CD8-positive, alpha-beta memory T cell (primary cell): ENCODE results near the gene MAGI2. TPM values are rescaled to one million over a fixed set of nuclear protein-coding genes. Genes with fewer than 3 reads are reported as not detected.
"Not testable (repeated sequence)": the region's sequence is repeated elsewhere in the genome, so short reads cannot be mapped to it uniquely, and the experiment has no call there.

Experiments
- CTCF ChIA-PET: fragments of 350-600 bp; sonication (Branson Sonifier 250); formaldehyde crosslinking; loops from one replicate; lab custom pipeline; 2021; ENCODE audit warnings: antibody characterized with exemption; lab: Charles Lee
- POLR2A ChIA-PET: fragments of 350-600 bp; sonication (Branson Sonifier 250); formaldehyde crosslinking; loops from one replicate; lab custom pipeline; 2021; ENCODE audit warnings: antibody characterized with exemption; lab: Charles Lee
- DNase-seq, 5 donors: peaks; one replicate each; pipeline versions ENCODE4 v3.0.0 to v3.0.0-alpha.2; 2020 to 2022; ENCODE audit warnings: mixed read lengths in 1 of 5
- H3K27ac ChIP-seq: one replicate; pipeline ENCODE4 v1.7.0; 2013; ENCODE audit warnings: low read depth, mild to moderate bottlenecking, low read length, moderate library complexity
- H3K27me3 ChIP-seq: 2 replicates; pipeline ENCODE4 v1.7.0; 2013; ENCODE audit warnings: low read length, mild to moderate bottlenecking; ENCODE audit not compliant: insufficient read depth, poor library complexity, severe bottlenecking
- H3K36me3 ChIP-seq: 2 replicates; pipeline ENCODE4 v1.7.0; 2013; ENCODE audit warnings: mild to moderate bottlenecking, low read length, moderate library complexity; ENCODE audit not compliant: insufficient read depth
- H3K4me1 ChIP-seq: 2 replicates; pipeline ENCODE4 v1.7.0; 2013; ENCODE audit warnings: mild to moderate bottlenecking, low read length, moderate library complexity; ENCODE audit not compliant: insufficient read depth
- H3K4me3 ChIP-seq: 2 replicates; pipeline ENCODE4 v1.7.0; 2013; ENCODE audit warnings: mild to moderate bottlenecking, low read length
- H3K9me3 ChIP-seq: 2 replicates; pipeline ENCODE4 v1.7.0; 2013; ENCODE audit warnings: mild to moderate bottlenecking, low read length
- H3K27ac Mint-ChIP-seq, 8 donors: one replicate each; pipeline ENCODE4 v1.8.0; 2020 to 2021; ENCODE audit warnings: mixed read lengths in 8 of 8, mild to moderate bottlenecking in 6 of 8, inconsistent platforms in 3 of 8, moderate library complexity in 3 of 8
- H3K27me3 Mint-ChIP-seq, 2 donors: one replicate each; pipeline ENCODE4 v1.8.0; 2020 to 2021; ENCODE audit warnings: mixed read lengths in 2 of 2, mild to moderate bottlenecking in 1 of 2, moderate library complexity in 1 of 2
- H3K36me3 Mint-ChIP-seq, 3 donors: one replicate each; pipeline ENCODE4 v1.8.0; 2020 to 2021; ENCODE audit warnings: mixed read lengths in 3 of 3, inconsistent platforms in 1 of 3, mild to moderate bottlenecking in 1 of 3
- H3K4me1 Mint-ChIP-seq, 3 donors: one replicate each; pipeline ENCODE4 v1.8.0; 2020 to 2021; ENCODE audit warnings: mixed read lengths in 3 of 3, inconsistent platforms in 1 of 3, mild to moderate bottlenecking in 1 of 3
- H3K4me3 Mint-ChIP-seq, 7 donors: one replicate each; pipeline ENCODE4 v1.8.0; 2020 to 2021; ENCODE audit warnings: mixed read lengths in 7 of 7, mild to moderate bottlenecking in 6 of 7, moderate library complexity in 4 of 7, inconsistent platforms in 2 of 7
- H3K9me3 Mint-ChIP-seq, 5 donors: one replicate each; pipeline ENCODE4 v1.8.0; 2020 to 2022; ENCODE audit warnings: mixed read lengths in 5 of 5, mild to moderate bottlenecking in 3 of 5, moderate library complexity in 2 of 5, inconsistent platforms in 1 of 5
- polyA plus RNA-seq: library from polyadenylated mRNA; unstranded; fragments of 300-500 nt; fragmentation: Illumina TruSeq; gene quantifications from one replicate; pipeline ENCODE4 v1.2.3, GENCODE V29; 2021
- total RNA-seq, 2 experiments: library from RNA; stranded (reverse); gene quantifications; one replicate each; pipeline ENCODE4 v1.2.3, GENCODE V29; 2021

Gene MAGI2
- total and polyA plus RNA-seq, 3 experiments from 2014 or later = 0.26 to 0.33 TPM; not detected in 1

GRCh38 chr7:78260826-78261225 lies 1192.6 kb downstream of the MAGI2 start:
- Histone ChIP-seq H3K36me3 (no peaks in the 10 kb centered on the region), H3K4me1 (no peaks in the 10 kb centered on the region), H3K27ac (no peak overlapping the region), H3K27me3 (no peaks in the 10 kb centered on the region), H3K4me3 (no peak overlapping the region), H3K9me3 (no peaks in the 10 kb centered on the region)
- H3K36me3 Mint-ChIP-seq = no peaks in the 10 kb centered on the region
- DNase-seq = no peak
- H3K4me1 Mint-ChIP-seq = no peaks in the 10 kb centered on the region
- H3K27ac Mint-ChIP-seq = no peak overlapping the region
- H3K4me3 Mint-ChIP-seq = no peak overlapping the region
- no peaks in the 10 kb centered on the region for H3K27me3 Mint-ChIP-seq
- POLR2A ChIA-PET = no interaction called here
- CTCF ChIA-PET = no interaction called here
- no peaks in the 10 kb centered on the region for H3K9me3 Mint-ChIP-seq

- H3K4me3 Mint-ChIP-seq = no peak overlapping the region
- no peaks in the 10 kb centered on the region for H3K27me3 Mint-ChIP-seq
These were observed 1198.8 kb downstream of the MAGI2 start for GRCh38 chr7:78254726-78255055.

DNA sequence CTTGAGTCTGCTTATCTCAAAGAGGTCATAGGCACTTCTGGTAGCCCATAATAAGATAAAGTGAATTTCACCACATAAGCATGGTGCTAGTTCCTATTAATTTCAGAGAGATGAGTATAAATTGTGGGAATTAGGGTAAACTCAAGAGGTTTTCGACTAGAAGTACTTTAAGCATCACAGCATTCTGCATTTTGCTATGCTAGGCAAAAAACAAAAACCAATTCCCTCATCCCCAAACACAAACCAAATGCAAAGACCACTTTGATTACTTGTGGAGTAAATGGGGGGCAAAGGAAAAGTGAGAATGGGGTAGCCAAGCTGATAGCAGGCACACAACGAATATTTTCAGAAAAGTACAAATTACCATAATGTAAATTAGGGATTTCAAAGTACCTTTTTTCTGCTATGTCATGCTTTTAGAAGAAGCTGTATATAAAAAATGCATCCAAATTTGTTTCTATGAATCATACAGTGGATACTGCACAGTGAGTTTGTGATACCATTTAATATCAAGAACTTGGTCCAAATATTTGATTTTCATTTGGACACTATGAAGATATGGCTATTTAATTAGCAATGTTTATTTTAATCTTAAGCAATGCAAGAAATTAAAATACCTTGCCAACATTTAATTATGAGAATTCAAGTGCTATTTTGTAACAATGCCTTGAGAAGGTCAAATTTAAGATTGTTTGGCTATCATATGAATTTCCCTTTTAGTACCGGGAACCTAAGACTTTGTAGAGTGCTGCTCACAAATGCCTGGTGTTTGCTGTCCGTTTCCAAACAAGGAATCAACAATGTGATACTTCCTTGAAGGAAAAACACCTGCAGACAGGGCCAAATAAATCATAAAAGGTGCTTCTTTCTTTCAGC lies 1199.4 kb downstream of the MAGI2 start:
- H3K27me3 ChIP-seq = no peaks in the 10 kb centered on the region
- H3K36me3 ChIP-seq = no peaks in the 10 kb centered on the region
- no peak overlapping the region for H3K27ac Mint-ChIP-seq
- H3K9me3 ChIP-seq = no peaks in the 10 kb centered on the region
- no peak overlapping the region for H3K4me3 Mint-ChIP-seq
- CTCF ChIA-PET = no interaction called here
- no peaks in the 10 kb centered on the region for H3K4me1 Mint-ChIP-seq
- no peaks in the 10 kb centered on the region for H3K36me3 Mint-ChIP-seq
- no peak for DNase-seq
- no peaks in the 10 kb centered on the region for H3K27me3 Mint-ChIP-seq
- H3K27ac ChIP-seq = no peak overlapping the region
- H3K4me1 ChIP-seq = no peaks in the 10 kb centered on the region
- POLR2A ChIA-PET = no interaction called here
- no peak overlapping the region for H3K4me3 ChIP-seq
- peaks cover 0 to 6% (median 4%) of the 10 kb centered on the region in 5 donors for H3K9me3 Mint-ChIP-seq

More at GRCh38 chr7:78254726-78255055, 1198.8 kb downstream of the MAGI2 start:
- Histone ChIP-seq H3K27ac (no peak overlapping the region), H3K27me3 (no peaks in the 10 kb centered on the region), H3K4me1 (no peaks in the 10 kb centered on the region), H3K4me3 (no peak overlapping the region), H3K9me3 (no peaks in the 10 kb centered on the region), H3K36me3 (no peaks in the 10 kb centered on the region)
- H3K36me3 Mint-ChIP-seq = no peaks in the 10 kb centered on the region
- DNase-seq = no peak
- H3K27ac Mint-ChIP-seq = no peak overlapping the region
- ChIA-PET CTCF (no interaction called here), POLR2A (no interaction called here)
- H3K9me3 Mint-ChIP-seq = peaks cover 0 to 5% (median 0%) of the 10 kb centered on the region in 5 donors
- H3K4me1 Mint-ChIP-seq = no peaks in the 10 kb centered on the region

- H3K36me3 ChIP-seq = no peaks in the 10 kb centered on the region
- POLR2A ChIA-PET = no interaction called here
- CTCF ChIA-PET = no interaction called here
- Mint-ChIP-seq H3K4me3 (no peak overlapping the region), H3K4me1 (no peaks in the 10 kb centered on the region), H3K9me3 (peaks cover 15 to 29% (median 18%) of the 10 kb centered on the region in 5 donors), H3K27me3 (peaks cover 0 to 2% of the 10 kb centered on the region in 2 donors), H3K36me3 (peaks cover 0 to 3% (median 0%) of the 10 kb centered on the region in 3 donors), H3K27ac (no peak overlapping the region)
- no peak overlapping the region for H3K27ac ChIP-seq
- no peaks in the 10 kb centered on the region for H3K4me1 ChIP-seq
- H3K4me3 ChIP-seq = no peak overlapping the region
- H3K27me3 ChIP-seq = no peaks in the 10 kb centered on the region
- DNase-seq = no peak
- H3K9me3 ChIP-seq = no peaks in the 10 kb centered on the region
These were observed 1204.6 kb downstream of the MAGI2 start for GRCh38 chr7:78248867-78249266.

- no peaks in the 10 kb centered on the region for H3K9me3 ChIP-seq
These were observed 1205.4 kb downstream of the MAGI2 start for GRCh38 chr7:78247910-78248689.

GRCh38 chr7:78240179-78240578 lies 1213.3 kb downstream of the MAGI2 start:
- DNase-seq, H3K4me3 Mint-ChIP-seq, CTCF ChIA-PET, H3K4me1 Mint-ChIP-seq, H3K27me3 ChIP-seq, POLR2A ChIA-PET, H3K27ac ChIP-seq, H3K27me3 Mint-ChIP-seq, H3K4me3 ChIP-seq, H3K27ac Mint-ChIP-seq, H3K36me3 ChIP-seq, H3K4me1 ChIP-seq, H3K9me3 ChIP-seq, H3K36me3 Mint-ChIP-seq: not testable (repeated sequence)
- H3K9me3 Mint-ChIP-seq = peaks cover 0 to 14% (median 6%) of the 10 kb centered on the region in 5 donors

More at GRCh38 chr7:78247910-78248689, 1205.4 kb downstream of the MAGI2 start:
- Histone ChIP-seq H3K4me3 (no peak overlapping the region), H3K27me3 (no peaks in the 10 kb centered on the region), H3K36me3 (no peaks in the 10 kb centered on the region), H3K4me1 (no peaks in the 10 kb centered on the region), H3K27ac (no peak overlapping the region)
- POLR2A ChIA-PET = no interaction called here
- CTCF ChIA-PET = no interaction called here
- no peak for DNase-seq
- Mint-ChIP-seq H3K9me3 (peaks cover 15 to 29% (median 18%) of the 10 kb centered on the region in 5 donors), H3K27ac (no peak overlapping the region), H3K4me3 (no peak overlapping the region), H3K36me3 (peaks cover 0 to 3% (median 0%) of the 10 kb centered on the region in 3 donors), H3K4me1 (no peaks in the 10 kb centered on the region), H3K27me3 (peaks cover 0 to 2% of the 10 kb centered on the region in 2 donors)

DNA sequence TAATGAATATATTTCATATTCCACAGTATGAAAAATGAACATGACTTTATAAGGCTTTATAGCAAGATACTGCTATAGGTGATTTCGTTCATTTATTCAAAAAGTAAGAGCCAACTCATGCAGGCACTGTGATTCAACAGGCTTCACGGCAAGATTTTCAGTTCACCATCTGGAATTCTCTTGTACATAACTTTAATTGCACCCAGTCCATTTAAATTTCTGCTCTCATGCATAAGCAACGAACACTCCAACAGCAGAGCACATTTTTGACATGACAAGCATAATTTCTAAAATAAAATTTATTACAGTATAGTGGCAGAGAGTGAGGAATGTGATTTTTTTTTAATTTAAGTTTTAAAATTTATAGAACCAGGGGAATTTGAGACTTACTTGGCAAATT lies 1218.8 kb downstream of the MAGI2 start:
- DNase-seq = no peak
- ChIA-PET CTCF (no interaction called here), POLR2A (no interaction called here)
- no peaks in the 10 kb centered on the region for H3K9me3 ChIP-seq
- H3K27me3 Mint-ChIP-seq = peaks cover 3% of the 10 kb centered on the region in 2 donors
- no peaks in the 10 kb centered on the region for H3K27me3 ChIP-seq
- H3K36me3 Mint-ChIP-seq = no peaks in the 10 kb centered on the region
- no peaks in the 10 kb centered on the region for H3K36me3 ChIP-seq
- no peaks in the 10 kb centered on the region for H3K4me1 ChIP-seq
- H3K27ac ChIP-seq = no peak overlapping the region
- no peaks in the 10 kb centered on the region for H3K4me1 Mint-ChIP-seq
- H3K4me3 Mint-ChIP-seq = no peak overlapping the region
- H3K9me3 Mint-ChIP-seq = peaks cover 0 to 9% (median 6%) of the 10 kb centered on the region in 5 donors
- no peak overlapping the region for H3K27ac Mint-ChIP-seq
- H3K4me3 ChIP-seq = no peak overlapping the region

DNA sequence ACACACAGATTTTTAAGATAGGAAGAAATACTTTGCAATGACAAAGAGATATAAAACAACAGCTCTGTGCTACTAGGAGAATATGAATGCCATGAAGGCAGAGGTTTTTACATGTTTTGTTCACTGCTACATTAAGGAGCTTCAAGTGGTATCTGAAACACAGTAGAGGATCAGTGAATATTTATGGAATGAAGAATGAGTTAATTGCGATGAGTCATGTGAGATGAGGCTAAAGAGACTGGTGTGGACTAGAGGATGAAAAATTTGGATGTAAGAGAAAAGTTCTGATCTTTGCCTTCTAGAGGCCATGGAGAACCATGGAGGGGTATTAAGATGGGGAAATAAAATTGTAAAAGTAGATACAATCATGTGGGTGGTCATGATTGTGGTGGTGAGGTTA lies 1220.7 kb downstream of the MAGI2 start:
- no peaks in the 10 kb centered on the region for H3K4me1 Mint-ChIP-seq
- Histone ChIP-seq H3K9me3 (no peaks in the 10 kb centered on the region), H3K36me3 (no peaks in the 10 kb centered on the region), H3K4me3 (no peak overlapping the region), H3K4me1 (no peaks in the 10 kb centered on the region), H3K27ac (no peak overlapping the region), H3K27me3 (no peaks in the 10 kb centered on the region)
- H3K36me3 Mint-ChIP-seq = no peaks in the 10 kb centered on the region
- ChIA-PET CTCF (no interaction called here), POLR2A (no interaction called here)
- peaks cover 0 to 4% (median 2%) of the 10 kb centered on the region in 5 donors for H3K9me3 Mint-ChIP-seq
- H3K27me3 Mint-ChIP-seq = peaks cover 3 to 6% of the 10 kb centered on the region in 2 donors
- H3K27ac Mint-ChIP-seq = no peak overlapping the region
- no peak for DNase-seq
- H3K4me3 Mint-ChIP-seq = no peak overlapping the region
